ENCODE measurements around the gene FDXR.

DNA sequence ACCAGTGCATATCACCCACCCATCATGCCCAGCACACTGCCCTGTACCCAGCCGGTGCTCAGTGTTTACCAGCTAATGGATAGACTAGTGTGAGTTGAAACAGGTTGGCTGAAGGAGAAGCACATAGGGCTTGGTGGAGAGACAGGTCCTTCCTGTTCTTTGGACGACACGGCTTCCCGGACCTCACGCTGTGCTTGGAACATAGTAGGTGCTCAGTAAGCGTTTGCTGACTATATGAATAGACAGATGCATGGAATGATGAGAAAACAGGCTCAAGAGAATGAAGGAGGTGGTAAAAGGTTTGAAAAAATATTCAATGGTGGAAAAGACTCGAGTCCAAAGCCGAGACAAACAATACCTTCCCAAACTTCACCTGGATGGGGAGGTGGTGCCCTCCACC is 27.4 kb upstream of the FDXR start:
- no peak for TF ChIP-seq CTCF (IDR thresholded peaks at IDR 0.05)
- TF ChIP-seq POLR2A (IDR thresholded peaks at IDR 0.05): no peak

Measured in adrenal gland (tissue), 5 donors.